Activated CD4-positive, alpha-beta memory T cell treated with anti-CD3 and anti-CD28 coated beads, Interleukin-2, amount 10 ng/mL, durations not matched to agents 7 days and 5 days (primary cell): ENCODE data around the gene PPM1F. TPM values are rescaled to one million over a fixed set of nuclear protein-coding genes. Genes with fewer than 3 reads are reported as not detected.

ENCODE experiments used
- CTCF ChIA-PET: fragments of 350-600 bp; sonication (Branson Sonifier 250); formaldehyde crosslinking; loops from one replicate; lab custom pipeline; 2021; ENCODE audit warnings: antibody characterized with exemption, inconsistent platforms; lab: Charles Lee
- POLR2A ChIA-PET: fragments of 350-600 bp; sonication (Branson Sonifier 250); formaldehyde crosslinking; loops from one replicate; lab custom pipeline; 2021; ENCODE audit warnings: antibody characterized with exemption; lab: Charles Lee
- DNase-seq: peaks from one replicate; pipeline ENCODE4 v3.0.0-alpha.2; 2020
- H3K27ac Mint-ChIP-seq: one replicate; pipeline ENCODE4 v1.8.0; 2021; ENCODE audit warnings: mild to moderate bottlenecking, mixed read lengths
- H3K27me3 Mint-ChIP-seq: one replicate; pipeline ENCODE4 v1.8.0; 2021; ENCODE audit warnings: mixed read lengths
- H3K36me3 Mint-ChIP-seq: one replicate; pipeline ENCODE4 v1.8.0; 2021; ENCODE audit warnings: low read depth, mixed read lengths
- H3K4me1 Mint-ChIP-seq: one replicate; pipeline ENCODE4 v1.8.0; 2021; ENCODE audit warnings: mixed read lengths
- H3K4me3 Mint-ChIP-seq: one replicate; pipeline ENCODE4 v1.8.0; 2021; ENCODE audit warnings: mild to moderate bottlenecking, mixed read lengths
- H3K9me3 Mint-ChIP-seq: one replicate; pipeline ENCODE4 v1.8.0; 2021; ENCODE audit warnings: mixed read lengths
- total RNA-seq, 2 experiments: library from RNA; stranded (reverse); gene quantifications; one replicate each; pipeline ENCODE4 v1.2.3, GENCODE V29; 2021

PPM1F gene
- total RNA-seq, 2 experiments from 2014 or later, result 11.9 to 12.5 TPM

DNA sequence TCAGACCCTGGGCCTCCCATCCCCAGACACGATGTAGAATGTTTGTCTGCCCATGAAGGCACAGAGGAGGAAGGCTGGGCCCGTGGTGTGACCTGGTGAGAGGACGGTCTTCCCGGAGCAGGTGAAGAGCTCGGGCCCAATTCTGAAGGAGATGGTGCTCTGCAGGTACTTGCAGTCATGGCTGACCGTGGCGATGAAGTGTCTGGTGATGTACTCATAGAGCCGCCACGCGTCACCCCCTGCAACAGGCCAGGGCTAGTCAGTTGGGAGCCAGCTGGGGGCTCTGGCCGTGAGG, 10.0 kb upstream of the PPM1F start:
- CTCF ChIA-PET, result interaction anchor here (1.5 kb wide), 1 partner anchor 10 kb away, joined by 3 read pairs; no protein-coding TSS in a partner anchor
- no peaks in the 10 kb centered on the region for H3K4me1 Mint-ChIP-seq
- POLR2A ChIA-PET, result no interaction called here
- peaks cover 24% of the 10 kb centered on the region for H3K36me3 Mint-ChIP-seq
- no peaks in the 10 kb centered on the region for H3K27me3 Mint-ChIP-seq
- no peak overlapping the region for H3K4me3 Mint-ChIP-seq
- H3K27ac Mint-ChIP-seq, result no peak overlapping the region
- H3K9me3 Mint-ChIP-seq, result no peaks in the 10 kb centered on the region
- DNase-seq, result no peak

GRCh38 chr22:21961886-21962654, 9.4 kb upstream of the PPM1F start:
- no peaks in the 10 kb centered on the region for H3K4me1 Mint-ChIP-seq
- CTCF ChIA-PET, result interaction anchor here (1.5 kb wide), 1 partner anchor 10 kb away, joined by 3 read pairs; no protein-coding TSS in a partner anchor
- no peak for DNase-seq

GRCh38 chr22:21961127-21961867, 8.6 kb upstream of the PPM1F start:
- no peaks in the 10 kb centered on the region for H3K4me1 Mint-ChIP-seq
- ChIA-PET CTCF (no interaction called here), POLR2A (no interaction called here)
- no peak overlapping the region for H3K4me3 Mint-ChIP-seq
- no peak overlapping the region for H3K27ac Mint-ChIP-seq
- no peaks in the 10 kb centered on the region for H3K27me3 Mint-ChIP-seq
- H3K36me3 Mint-ChIP-seq, result peaks cover 13% of the 10 kb centered on the region
- H3K9me3 Mint-ChIP-seq, result no peaks in the 10 kb centered on the region
- no peak for DNase-seq

More at GRCh38 chr22:21961886-21962654, 9.4 kb upstream of the PPM1F start:
- no peak overlapping the region for H3K27ac Mint-ChIP-seq
- H3K36me3 Mint-ChIP-seq, result peaks cover 18% of the 10 kb centered on the region
- H3K9me3 Mint-ChIP-seq, result no peaks in the 10 kb centered on the region
- H3K4me3 Mint-ChIP-seq, result no peak overlapping the region
- no peaks in the 10 kb centered on the region for H3K27me3 Mint-ChIP-seq
- POLR2A ChIA-PET, result no interaction called here

GRCh38 chr22:21960200-21961126, 7.8 kb upstream of the PPM1F start:
- ChIA-PET CTCF (no interaction called here), POLR2A (no interaction called here)
- H3K4me1 Mint-ChIP-seq, result no peaks in the 10 kb centered on the region
- H3K27ac Mint-ChIP-seq, result no peak overlapping the region
- H3K36me3 Mint-ChIP-seq, result peaks cover 13% of the 10 kb centered on the region
- DNase-seq, result no peak
- no peak overlapping the region for H3K4me3 Mint-ChIP-seq
- no peaks in the 10 kb centered on the region for H3K27me3 Mint-ChIP-seq
- no peaks in the 10 kb centered on the region for H3K9me3 Mint-ChIP-seq

- Mint-ChIP-seq H3K27me3 (no peaks in the 10 kb centered on the region), H3K9me3 (no peaks in the 10 kb centered on the region), H3K4me1 (no peaks in the 10 kb centered on the region), H3K36me3 (peaks cover 10% of the 10 kb centered on the region), H3K27ac (no peak overlapping the region), H3K4me3 (no peak overlapping the region)
- ChIA-PET POLR2A (no interaction called here), CTCF (interaction anchor here (0.5 kb wide), 1 partner anchor 187 kb away, joined by 3 read pairs; no protein-coding TSS in a partner anchor)
- no peak for DNase-seq
Observed at GRCh38 chr22:21959274-21960074, 6.8 kb upstream of the PPM1F start.

DNA sequence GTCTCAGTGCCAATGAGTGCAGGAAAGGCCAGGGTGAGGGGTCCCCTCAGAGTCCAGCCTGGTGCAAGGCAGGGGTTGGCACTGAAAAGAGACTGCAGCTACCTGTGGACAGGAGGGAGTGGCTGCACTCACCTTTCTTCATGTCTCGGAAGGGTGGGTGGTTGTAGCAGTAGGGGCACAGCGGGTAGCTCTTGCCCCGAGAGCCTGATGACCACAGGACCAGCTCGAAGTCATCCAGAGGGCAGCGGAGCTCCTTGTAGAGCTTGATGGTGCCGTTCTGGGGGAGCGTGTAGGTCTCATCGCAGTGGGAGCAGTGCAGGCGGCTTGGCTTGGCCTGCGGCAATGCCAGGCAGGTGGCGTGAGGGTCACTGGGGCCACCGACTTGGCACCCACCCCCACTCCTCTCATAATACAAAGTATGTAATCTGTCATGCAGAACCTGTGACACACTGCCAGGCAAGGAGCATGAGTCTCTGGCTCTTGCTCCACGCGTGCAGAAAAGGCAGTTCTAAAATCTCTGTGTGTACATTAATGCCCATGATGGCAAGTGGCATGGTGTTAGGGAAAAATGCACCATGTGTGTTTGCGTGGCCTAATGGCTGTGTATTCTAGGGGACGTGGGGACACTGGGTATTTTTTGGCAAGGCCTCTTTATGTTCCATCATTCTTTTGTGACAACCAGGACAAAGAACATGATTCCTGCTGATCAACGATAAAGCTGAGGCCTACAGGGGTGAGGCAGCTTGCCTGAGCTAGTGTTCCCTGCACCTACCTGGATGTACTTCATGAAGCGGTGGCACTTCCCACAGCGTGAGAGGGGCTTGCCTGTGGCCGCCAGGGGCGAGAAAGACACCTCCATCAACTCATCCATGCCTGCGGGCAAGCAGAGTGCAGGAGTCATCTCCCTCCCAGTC, 6.0 kb upstream of the PPM1F start:
- peaks cover 7% of the 10 kb centered on the region for H3K36me3 Mint-ChIP-seq
- DNase-seq, result no peak
- POLR2A ChIA-PET, result interaction anchor here (1.2 kb wide), 1 partner anchor 12 kb away, joined by 3 read pairs; no protein-coding TSS in a partner anchor
- no peak overlapping the region for H3K4me3 Mint-ChIP-seq
- no peaks in the 10 kb centered on the region for H3K4me1 Mint-ChIP-seq
- no peaks in the 10 kb centered on the region for H3K9me3 Mint-ChIP-seq
- CTCF ChIA-PET, result no interaction called here
- no peak overlapping the region for H3K27ac Mint-ChIP-seq
- H3K27me3 Mint-ChIP-seq, result no peaks in the 10 kb centered on the region

GRCh38 chr22:21951931-21952465, 650 bp downstream of the PPM1F start:
- DNase-seq, result peak; percentile 20
- Mint-ChIP-seq H3K36me3 (no peaks in the 10 kb centered on the region), H3K4me3 (peak overlapping the region; percentile 78), H3K27ac (no peak overlapping the region), H3K27me3 (no peaks in the 10 kb centered on the region), H3K9me3 (no peaks in the 10 kb centered on the region), H3K4me1 (peaks cover 10% of the 10 kb centered on the region)
- POLR2A ChIA-PET, result interaction anchor here (1.0 to 1.2 kb wide), 3 partner anchors 11 to 238 kb away, joined by 3 to 4 read pairs (median 4); no protein-coding TSS in a partner anchor
- CTCF ChIA-PET, result interaction anchor here (0.6 to 6.5 kb wide), 11 partner anchors 9 to 286 kb away, joined by 3 to 48 read pairs (median 5); partner anchors contain the start of genes PPIL2 and TOP3B

DNA sequence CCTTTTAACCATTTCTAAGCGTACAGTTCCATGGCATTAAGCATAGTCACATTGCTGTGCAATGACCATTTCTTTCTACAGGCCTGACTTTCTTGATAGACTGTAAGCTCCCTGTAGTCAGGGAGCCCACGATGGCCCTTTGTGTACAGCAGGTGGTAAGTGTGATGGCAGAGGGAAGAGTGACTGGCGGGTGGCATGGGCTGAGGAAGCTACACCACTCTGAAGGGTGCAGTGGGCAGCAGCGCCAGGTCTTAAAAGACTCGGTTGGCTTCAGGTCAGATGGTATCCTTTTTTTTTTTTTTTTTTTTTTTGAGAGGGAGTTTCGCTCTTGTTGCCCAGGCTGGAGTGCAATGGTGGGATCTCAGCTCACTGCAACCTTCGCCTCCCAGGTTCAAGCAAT, 1.6 kb downstream of the PPM1F start:
- POLR2A ChIA-PET, result no interaction called here
- H3K27me3 Mint-ChIP-seq, result no peaks in the 10 kb centered on the region
- peak overlapping the region; percentile 17 for H3K4me3 Mint-ChIP-seq
- H3K9me3 Mint-ChIP-seq, result no peaks in the 10 kb centered on the region
- CTCF ChIA-PET, result interaction anchor here (6.5 kb wide), 1 partner anchor 13 kb away, joined by 48 read pairs; no protein-coding TSS in a partner anchor
- DNase-seq, result no peak
- no peaks in the 10 kb centered on the region for H3K36me3 Mint-ChIP-seq
- peaks cover 10% of the 10 kb centered on the region for H3K4me1 Mint-ChIP-seq
- H3K27ac Mint-ChIP-seq, result no peak overlapping the region

GRCh38 chr22:21949948-21950347, 2.7 kb downstream of the PPM1F start:
- H3K36me3 Mint-ChIP-seq, result no peaks in the 10 kb centered on the region
- POLR2A ChIA-PET, result interaction anchor here (1.1 kb wide), 1 partner anchor 12 kb away, joined by 3 read pairs; no protein-coding TSS in a partner anchor
- no peak for DNase-seq
- no peak overlapping the region for H3K27ac Mint-ChIP-seq
- H3K27me3 Mint-ChIP-seq, result no peaks in the 10 kb centered on the region
- no peak overlapping the region for H3K4me3 Mint-ChIP-seq
- H3K4me1 Mint-ChIP-seq, result peaks cover 10% of the 10 kb centered on the region
- no peaks in the 10 kb centered on the region for H3K9me3 Mint-ChIP-seq
- CTCF ChIA-PET, result interaction anchor here (1.4 to 6.5 kb wide), 2 partner anchors 11 to 22 kb away, joined by 3 to 48 read pairs; no protein-coding TSS in a partner anchor

DNA sequence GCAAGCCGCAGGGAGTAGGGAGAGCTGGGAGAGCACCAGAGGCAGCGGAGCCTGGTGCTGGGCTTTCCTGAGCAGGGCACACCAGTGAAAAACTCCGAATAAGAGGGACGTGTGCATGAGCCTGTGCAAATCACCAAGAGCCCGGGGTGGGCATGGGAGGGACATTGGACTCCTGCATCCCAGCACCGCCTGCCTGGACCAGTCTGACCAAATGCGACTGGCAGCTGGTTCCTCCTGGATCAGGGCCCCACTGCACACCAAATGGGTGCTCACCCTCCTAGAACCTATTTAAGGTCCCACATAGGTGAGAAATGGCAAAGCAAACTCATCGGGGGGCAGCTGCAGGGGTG, 3.1 kb downstream of the PPM1F start:
- H3K36me3 Mint-ChIP-seq, result no peaks in the 10 kb centered on the region
- H3K4me3 Mint-ChIP-seq, result no peak overlapping the region
- H3K9me3 Mint-ChIP-seq, result no peaks in the 10 kb centered on the region
- peaks cover 10% of the 10 kb centered on the region for H3K4me1 Mint-ChIP-seq
- no peaks in the 10 kb centered on the region for H3K27me3 Mint-ChIP-seq
- ChIA-PET POLR2A (interaction anchor here (1.1 kb wide), 1 partner anchor 12 kb away, joined by 3 read pairs; no protein-coding TSS in a partner anchor), CTCF (interaction anchor here (1.4 to 6.5 kb wide), 2 partner anchors 11 to 23 kb away, joined by 3 to 48 read pairs; no protein-coding TSS in a partner anchor)
- no peak for DNase-seq
- no peak overlapping the region for H3K27ac Mint-ChIP-seq
